OCI-LY7 (cell line): ENCODE measurements around the gene FCHSD2. TPM values are rescaled to one million over a fixed set of nuclear protein-coding genes. Genes with fewer than 3 reads are reported as not detected.

Experiments used
- BruUV-seq: library from RNA; stranded (reverse); fragments of 400-500 nt; replicated peaks from 2 replicates; lab custom pipeline; 2021; lab: Mats Ljungman, UMichigan
- CTCF ChIA-PET: fragments of 300-600 bp; sonication (Branson Sonifier 250); formaldehyde crosslinking; loops from one replicate; lab custom pipeline; 2022; ENCODE audit warnings: antibody characterized with exemption; ENCODE audit not compliant: unreplicated experiment; lab: Charles Lee
- POLR2A ChIA-PET: fragments of 300-600 bp; sonication (Branson Sonifier 250); formaldehyde crosslinking; loops from one replicate; lab custom pipeline; 2022; ENCODE audit warnings: antibody characterized with exemption; lab: Charles Lee
- DNase-seq: peaks from one replicate; pipeline ENCODE4 v3.0.0-alpha.2; 2015; ENCODE audit warnings: low spot score
- H2AFZ ChIP-seq: fragments of 200-600 bp; sonication (generic), shearing (Covaris generic); 2 replicates; pipeline ENCODE4 v1.6.1; 2014; ENCODE audit warnings: mild to moderate bottlenecking, antibody characterized with exemption, low read length, moderate library complexity
- H3K27ac ChIP-seq: fragments of 200-600 bp; sonication (generic); 2 replicates; pipeline ENCODE4 v1.5.1; 2014; ENCODE audit warnings: mixed run types, low read depth, mild to moderate bottlenecking, moderate library complexity, low read length, inconsistent platforms; ENCODE audit not compliant: poor library complexity, severe bottlenecking
- H3K36me3 ChIP-seq: fragments of 200-600 bp; sonication (generic); 2 replicates; pipeline ENCODE4 v1.6.1; 2014; ENCODE audit warnings: mild to moderate bottlenecking, antibody characterized with exemption, low read length, moderate library complexity, mixed read lengths; ENCODE audit not compliant: insufficient read depth
- H3K4me1 ChIP-seq: fragments of 200-600 bp; sonication (generic); 2 replicates; pipeline ENCODE4 v1.5.1; 2014; ENCODE audit warnings: mild to moderate bottlenecking, low read length; ENCODE audit not compliant: insufficient read depth, poor library complexity, severe bottlenecking
- H3K4me2 ChIP-seq: fragments of 200-600 bp; sonication (generic); 2 replicates; pipeline ENCODE4 v1.6.1; 2014; ENCODE audit warnings: mild to moderate bottlenecking, low read length
- H3K4me3 ChIP-seq: fragments of 200-600 bp; sonication (generic); 2 replicates; pipeline ENCODE4 v1.5.1; 2014; ENCODE audit warnings: mild to moderate bottlenecking, low read depth, low read length; ENCODE audit not compliant: poor library complexity, severe bottlenecking
- H3K79me2 ChIP-seq: fragments of 200-600 bp; sonication (generic); 2 replicates; pipeline ENCODE4 v1.6.1; 2016; ENCODE audit warnings: low read depth, mild to moderate bottlenecking, low read length, moderate library complexity, mixed read lengths; ENCODE audit not compliant: insufficient read depth
- H3K9me2 ChIP-seq: fragments of 200-600 bp; sonication (generic); 2 replicates; pipeline ENCODE4 v1.6.1; 2016; ENCODE audit warnings: mild to moderate bottlenecking, low read length, mixed read lengths; ENCODE audit not compliant: insufficient read depth
- H3K9me3 ChIP-seq: fragments of 200-600 bp; sonication (generic); 2 replicates; pipeline ENCODE4 v1.6.1; 2014; ENCODE audit warnings: mild to moderate bottlenecking, mixed run types, low read length, mixed read lengths
- H4K20me1 ChIP-seq: fragments of 200-600 bp; sonication (generic); 2 replicates; pipeline ENCODE4 v1.6.1; 2014; ENCODE audit warnings: mild to moderate bottlenecking, antibody characterized with exemption, low read length, moderate library complexity, mixed read lengths; ENCODE audit not compliant: insufficient read depth
- CTCF ChIP-seq: fragments of 200-600 bp; sonication (generic); conservative IDR thresholded peaks from 2 replicates; pipeline ENCODE4 v1.5.1; 2014; ENCODE audit warnings: mild to moderate bottlenecking, antibody characterized with exemption, low read length, moderate library complexity, mixed read lengths
- EZH2phosphoT487 ChIP-seq: fragments of 200-600 bp; sonication (generic); IDR thresholded peaks from 2 replicates; pipeline ENCODE4 v1.6.1; 2018; ENCODE audit warnings: low read depth, borderline replicate concordance, mild to moderate bottlenecking, mixed run types, antibody characterized with exemption, low read length, moderate library complexity, mixed read lengths
- intact Hi-C: fragments of 100-400 bp; cut with micrococcal nuclease; formaldehyde crosslinking; loops from one replicate; pipeline ENCODE4 v1.10.0; 2022; ENCODE audit not compliant: unreplicated experiment
- total RNA-seq, 2 experiments: library from RNA; depleted of rRNA in 1 of 2; stranded (reverse); fragments of >200 nt in 1 of 2; shearing (Covaris generic) in 1 of 2; gene quantifications; 2 replicates each; pipeline ENCODE4 v1.2.3, GENCODE V29; 2014 to 2022

The FCHSD2 gene
- total RNA-seq, 2 experiments from 2014 or later = 39.0 to 147 TPM

- TF ChIP-seq EZH2phosphoT487 (no peak), CTCF (no peak)
- Histone ChIP-seq H3K9me3 (peaks cover 9% of the 10 kb centered on the region; the same call in 1 of the 2 replicates), H3K36me3 (no peaks in the 10 kb centered on the region; the same call in 1 of the 2 replicates), H4K20me1 (no peaks in the 10 kb centered on the region), H3K4me2 (peak overlapping the region; percentile 61), H2AFZ (peak overlapping the region; percentile 0; the same call in 1 of the 2 replicates), H3K27ac (peak overlapping the region; percentile 98), H3K4me1 (peaks cover 85% of the 10 kb centered on the region), H3K79me2 (no peaks in the 10 kb centered on the region), H3K4me3 (peak overlapping the region; percentile 41), H3K9me2 (no peaks in the 10 kb centered on the region)
- DNase-seq = peak; percentile 77
- no TSS peak for BruUV-seq
- POLR2A ChIA-PET = interaction anchor here (0.7 to 15.8 kb wide), 10 partner anchors 6 to 241 kb away, joined by 3 to 136 read pairs (median 10); partner anchors contain the start of gene FCHSD2
- CTCF ChIA-PET = interaction anchor here (2.5 to 2.9 kb wide), 2 partner anchors 15 to 21 kb away, joined by 18 to 19 read pairs; partner anchors contain the start of gene FCHSD2
- intact Hi-C loops = loop anchor here (10.0 kb wide), 1 partner anchor 827 kb away; the partner anchor contains the start of gene UCP2
Measured at GRCh38 chr11:73157101-73158010, 15.2 kb upstream of the FCHSD2 start.

- intact Hi-C loops = loop anchor here (10.0 kb wide), 1 partner anchor 828 kb away; the partner anchor contains the start of gene UCP2
- BruUV-seq = no TSS peak
- no peaks in the 10 kb centered on the region; the same call in 1 of the 2 replicates for H3K36me3 ChIP-seq
- H3K4me3 ChIP-seq = no peak overlapping the region
- H3K9me2 ChIP-seq = no peaks in the 10 kb centered on the region
- no peaks in the 10 kb centered on the region for H4K20me1 ChIP-seq
- H3K79me2 ChIP-seq = no peaks in the 10 kb centered on the region
- H3K27ac ChIP-seq = peak overlapping the region; percentile 98
- peaks cover 5% of the 10 kb centered on the region; the same call in 1 of the 2 replicates for H3K9me3 ChIP-seq
- ChIA-PET CTCF (interaction anchor here (2.5 to 2.9 kb wide), 2 partner anchors 14 to 21 kb away, joined by 18 to 19 read pairs; partner anchors contain the start of gene FCHSD2), POLR2A (interaction anchor here (0.6 to 15.8 kb wide), 8 partner anchors 7 to 354 kb away, joined by 3 to 136 read pairs (median 14); partner anchors contain the start of gene FCHSD2)
- peak overlapping the region; percentile 61 for H3K4me2 ChIP-seq
- no peak for TF ChIP-seq CTCF
- H2AFZ ChIP-seq = no peak overlapping the region; the same call in 1 of the 2 replicates
- DNase-seq = no peak
- peaks cover 85% of the 10 kb centered on the region for H3K4me1 ChIP-seq
Measured at GRCh38 chr11:73156686-73157085, 14.6 kb upstream of the FCHSD2 start.
